Naive thymus-derived CD8-positive, alpha-beta T cell (primary cell): ENCODE data around the gene ZBTB43. TPM values are rescaled to one million over a fixed set of nuclear protein-coding genes. Genes with fewer than 3 reads are reported as not detected.

Experiments
- ATAC-seq, 2 donors: fragments of 150-1000 bp; cut with Tn5 transposase in 1 of 2; sonication (Bioruptor Pico), chemical (Tn5 transposase) in 1 of 2; 1 replicate in 1 of 2; 2 replicates in 1 of 2; pipeline ENCODE4 v1.10.0; 2021; ENCODE audit warnings: mild to moderate bottlenecking in 2 of 2, moderate library complexity in 2 of 2
- POLR2A ChIA-PET: fragments of 350-600 bp; sonication (Branson Sonifier 250); formaldehyde crosslinking; loops from one replicate; lab custom pipeline; 2021; ENCODE audit warnings: antibody characterized with exemption; lab: Charles Lee
- DNase-seq, 10 donors: peaks; one replicate each; pipeline versions ENCODE4 v3.0.0 to v3.0.0-alpha.2; 2020 to 2022
- H3K27ac Mint-ChIP-seq, 10 donors: one replicate each; pipeline ENCODE4 v1.8.0; 2020 to 2022; ENCODE audit warnings: mild to moderate bottlenecking in 10 of 10, mixed read lengths in 10 of 10, moderate library complexity in 4 of 10, inconsistent platforms in 1 of 10
- H3K27me3 Mint-ChIP-seq, 5 donors: one replicate each; pipeline ENCODE4 v1.8.0; 2021 to 2022; ENCODE audit warnings: mixed read lengths in 5 of 5
- H3K36me3 Mint-ChIP-seq, 3 donors: one replicate each; pipeline ENCODE4 v1.8.0; 2020 to 2022; ENCODE audit warnings: mixed read lengths in 3 of 3, mild to moderate bottlenecking in 2 of 3, inconsistent platforms in 1 of 3
- H3K4me1 Mint-ChIP-seq, 4 donors: one replicate each; pipeline ENCODE4 v1.8.0; 2021 to 2022; ENCODE audit warnings: mixed read lengths in 4 of 4
- H3K4me3 Mint-ChIP-seq, 10 donors: one replicate each; pipeline ENCODE4 v1.8.0; 2020 to 2022; ENCODE audit warnings: mild to moderate bottlenecking in 10 of 10, mixed read lengths in 10 of 10, moderate library complexity in 6 of 10, inconsistent platforms in 1 of 10
- H3K9me3 Mint-ChIP-seq, 9 donors: one replicate each; pipeline ENCODE4 v1.8.0; 2020 to 2022; ENCODE audit warnings: mixed read lengths in 9 of 9, mild to moderate bottlenecking in 3 of 9, inconsistent platforms in 1 of 9, moderate library complexity in 1 of 9
- polyA plus RNA-seq, 3 donors: library from polyadenylated mRNA; unstranded; fragments of 300-500 nt; fragmentation: Illumina TruSeq; gene quantifications; one replicate each; pipeline ENCODE4 v1.2.3, GENCODE V29; 2021
- total RNA-seq, 8 experiments: library from RNA in 2 of 8; stranded (reverse) in 2 of 8; gene quantifications; one replicate each; pipeline ENCODE4 v1.2.3 and lab custom pipeline; 2021 to 2026

Gene ZBTB43
- total and polyA plus RNA-seq, 5 experiments from 2014 or later = 6.9 to 29.3 (median 14.9) TPM

DNA sequence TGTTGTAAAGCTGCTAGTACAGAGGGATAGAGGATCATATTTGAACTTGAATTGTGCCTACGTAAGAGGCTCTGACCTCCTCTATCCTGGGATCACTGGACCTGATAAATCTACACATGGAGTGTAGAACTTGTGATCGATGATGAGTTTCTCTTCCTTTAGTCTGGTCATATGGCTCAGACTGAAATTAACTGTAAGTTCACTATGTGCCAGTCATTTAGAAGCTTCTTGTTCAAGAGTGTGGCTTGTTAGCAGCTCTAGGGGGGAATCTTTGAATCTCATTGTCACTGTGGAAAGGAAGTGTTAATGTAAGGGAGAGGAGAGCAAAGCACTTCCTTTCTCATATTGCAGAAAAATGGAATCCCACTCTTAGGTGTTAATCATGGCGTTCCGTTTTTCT, 67.7 kb downstream of the ZBTB43 start:
- H3K27me3 Mint-ChIP-seq = no peaks in the 10 kb centered on the region
- peaks cover 28 to 61% (median 60%) of the 10 kb centered on the region in 4 donors for H3K4me1 Mint-ChIP-seq
- H3K9me3 Mint-ChIP-seq = no peaks in the 10 kb centered on the region
- ATAC-seq (no peak), DNase-seq (no peak)
- H3K27ac Mint-ChIP-seq = peak overlapping the region in 6 of 10 donors; percentile 3 to 66 (median 21)
- peaks cover 0 to 10% (median 0%) of the 10 kb centered on the region in 3 donors for H3K36me3 Mint-ChIP-seq
- POLR2A ChIA-PET = interaction anchor here (1.4 kb wide), 1 partner anchor 10 kb away, joined by 4 read pairs; no protein-coding TSS in a partner anchor
- no peak overlapping the region for H3K4me3 Mint-ChIP-seq

DNA sequence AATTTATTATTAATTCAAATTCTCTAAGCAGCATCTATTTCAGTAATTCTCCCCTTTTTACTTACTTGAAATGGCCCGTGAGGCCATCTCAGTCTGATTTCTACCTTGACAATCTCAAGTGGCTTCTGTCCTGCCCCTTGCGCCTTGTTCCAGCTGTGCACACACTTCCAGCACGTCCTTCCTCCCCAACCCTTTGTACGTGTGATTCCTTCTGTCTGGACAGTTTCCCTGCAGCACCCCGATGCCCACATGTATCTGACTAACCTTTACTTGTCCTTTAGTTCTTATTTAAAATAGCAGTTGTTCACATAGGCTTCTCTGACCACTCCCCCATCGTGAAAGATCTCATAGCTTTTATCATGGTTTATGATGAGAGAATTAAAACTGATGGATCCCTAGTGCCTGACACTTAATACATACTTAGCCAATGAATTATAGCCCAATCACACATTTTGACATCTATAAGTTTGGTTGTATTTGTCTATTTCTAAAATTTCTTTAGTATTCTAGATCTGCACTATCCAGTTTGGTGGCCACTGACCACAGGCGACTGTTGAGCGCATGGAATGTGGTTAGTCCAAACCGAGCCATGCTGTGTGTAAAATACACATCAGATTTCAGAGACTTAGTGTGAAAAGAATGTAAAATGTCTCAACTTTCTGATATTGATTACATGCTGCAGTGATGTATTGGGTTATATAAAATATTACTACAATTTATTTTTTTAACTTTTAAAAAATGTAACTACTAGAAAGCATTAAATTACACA, 69.9 kb downstream of the ZBTB43 start:
- POLR2A ChIA-PET = no interaction called here
- H3K4me1 Mint-ChIP-seq = peaks cover 21 to 54% (median 46%) of the 10 kb centered on the region in 4 donors
- H3K4me3 Mint-ChIP-seq = no peak overlapping the region
- peak overlapping the region in 2 of 10 donors; percentile 4 to 53 for H3K27ac Mint-ChIP-seq
- DNase-seq = no peak
- H3K9me3 Mint-ChIP-seq = no peaks in the 10 kb centered on the region
- no peaks in the 10 kb centered on the region for H3K27me3 Mint-ChIP-seq
- ATAC-seq = no peak
- H3K36me3 Mint-ChIP-seq = peaks cover 0 to 9% (median 7%) of the 10 kb centered on the region in 3 donors

DNA sequence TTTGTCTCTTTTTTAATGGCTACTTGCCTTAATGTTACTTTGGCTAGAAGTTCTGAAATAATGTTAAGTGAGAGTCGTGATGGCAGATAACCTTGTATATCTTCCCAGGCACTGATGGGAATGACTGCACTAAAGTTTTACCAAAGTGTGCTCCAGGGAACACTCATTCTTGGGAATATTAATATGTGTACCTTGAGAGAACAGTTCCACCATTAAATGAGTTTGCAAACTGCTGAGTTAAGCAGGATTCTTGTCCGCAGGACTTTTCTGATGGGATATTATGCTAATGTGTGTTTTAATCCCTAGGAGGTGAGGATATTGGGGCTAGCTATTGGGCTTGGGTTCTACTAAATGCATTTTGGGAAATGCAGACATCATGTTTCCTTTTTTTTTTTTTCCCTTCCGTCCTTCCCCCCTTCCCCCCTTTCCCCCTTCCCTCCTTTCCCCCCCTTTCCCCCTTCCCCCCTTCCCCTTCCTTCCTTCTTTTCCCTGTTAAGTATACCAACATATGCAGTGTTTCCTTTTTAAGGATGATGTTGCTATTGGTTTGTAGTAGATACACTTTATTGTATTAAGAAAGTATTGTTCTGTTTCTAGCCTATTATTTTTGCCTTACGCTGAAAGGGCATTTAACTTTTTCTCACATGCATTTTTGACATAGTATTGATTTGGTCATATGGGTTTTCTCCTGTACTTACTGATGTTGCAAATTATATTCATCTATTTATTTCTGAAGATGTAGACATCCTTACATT, 71.1 kb downstream of the ZBTB43 start:
- Mint-ChIP-seq H3K36me3 (peaks cover 0 to 21% (median 14%) of the 10 kb centered on the region in 3 donors), H3K27ac (peak overlapping the region in 5 of 10 donors; percentile 5 to 83 (median 52)), H3K4me3 (no peak overlapping the region), H3K9me3 (no peaks in the 10 kb centered on the region), H3K27me3 (no peaks in the 10 kb centered on the region), H3K4me1 (peaks cover 21 to 49% (median 44%) of the 10 kb centered on the region in 4 donors)
- POLR2A ChIA-PET = no interaction called here
- DNase-seq (no peak), ATAC-seq (no peak)

DNA sequence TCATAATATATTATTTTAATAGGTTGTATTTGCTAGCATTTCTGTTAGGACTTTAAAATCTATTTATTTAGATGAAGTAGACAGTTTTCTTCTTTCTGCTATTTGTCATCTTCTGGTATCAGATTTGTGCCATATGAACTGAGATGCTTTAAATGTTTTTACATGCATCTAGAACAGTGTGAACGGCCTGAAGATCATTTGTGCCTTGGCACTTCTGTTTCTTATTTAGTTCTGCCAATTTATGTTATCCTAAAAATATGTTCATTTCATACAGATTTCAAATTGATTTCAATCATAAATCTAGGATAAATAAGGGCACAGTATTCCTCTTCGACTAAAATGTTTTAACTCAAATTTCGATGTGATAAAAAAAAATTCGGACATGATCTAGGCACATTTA, 71.7 kb downstream of the ZBTB43 start:
- Mint-ChIP-seq H3K4me1 (peaks cover 19 to 49% (median 44%) of the 10 kb centered on the region in 4 donors), H3K27me3 (no peaks in the 10 kb centered on the region), H3K36me3 (peaks cover 0 to 23% (median 14%) of the 10 kb centered on the region in 3 donors), H3K9me3 (no peaks in the 10 kb centered on the region), H3K27ac (peak overlapping the region in 5 of 10 donors; percentile 0 to 83 (median 42)), H3K4me3 (no peak overlapping the region)
- ATAC-seq (no peak), DNase-seq (no peak)
- POLR2A ChIA-PET = no interaction called here

DNA sequence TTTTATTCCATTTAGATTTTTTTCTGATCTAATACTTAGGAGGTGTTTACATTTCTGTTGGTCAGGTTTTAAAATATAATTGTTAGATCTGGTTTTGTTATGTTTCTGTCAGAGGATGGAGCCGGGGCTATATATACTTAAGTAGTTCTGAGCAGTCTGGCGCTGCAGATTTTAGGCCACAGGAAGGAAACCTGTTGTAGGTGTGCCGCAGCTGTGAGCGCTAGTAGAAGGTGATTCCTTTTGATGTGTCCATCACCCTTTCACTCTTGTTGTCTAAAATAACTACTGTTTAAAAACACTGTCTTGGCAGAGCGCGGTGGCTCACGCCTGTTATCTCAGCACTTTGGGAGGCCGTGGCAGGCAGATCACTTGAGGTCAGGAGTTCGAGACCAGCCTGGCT, 72.6 kb downstream of the ZBTB43 start:
- peaks cover 18 to 46% (median 41%) of the 10 kb centered on the region in 4 donors for H3K4me1 Mint-ChIP-seq
- POLR2A ChIA-PET = no interaction called here
- peak overlapping the region; percentile 42 to 90 (median 70) for H3K27ac Mint-ChIP-seq
- H3K9me3 Mint-ChIP-seq = no peaks in the 10 kb centered on the region
- H3K27me3 Mint-ChIP-seq = no peaks in the 10 kb centered on the region
- DNase-seq (peak in 1 of 10 donors; percentile 8), ATAC-seq (peak; percentile 42 to 73)
- peak overlapping the region in 7 of 10 donors; percentile 15 to 67 (median 42) for H3K4me3 Mint-ChIP-seq
- H3K36me3 Mint-ChIP-seq = peaks cover 0 to 31% (median 22%) of the 10 kb centered on the region in 3 donors

DNA sequence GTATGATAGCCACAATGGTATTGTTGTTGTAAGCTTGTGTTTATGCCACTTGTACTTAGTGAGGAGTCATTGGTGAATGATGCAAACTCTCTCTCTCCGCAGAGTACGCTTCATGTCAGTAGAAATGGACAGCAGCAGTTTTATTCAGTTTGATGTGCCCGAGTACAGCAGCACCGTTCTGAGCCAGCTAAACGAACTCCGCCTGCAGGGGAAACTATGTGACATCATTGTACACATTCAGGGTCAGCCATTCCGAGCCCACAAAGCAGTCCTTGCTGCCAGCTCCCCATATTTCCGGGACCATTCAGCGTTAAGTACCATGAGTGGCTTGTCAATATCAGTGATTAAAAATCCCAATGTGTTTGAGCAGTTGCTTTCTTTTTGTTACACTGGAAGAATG, 74.4 kb downstream of the ZBTB43 start:
- Mint-ChIP-seq H3K9me3 (no peaks in the 10 kb centered on the region), H3K27me3 (no peaks in the 10 kb centered on the region), H3K27ac (peak overlapping the region in 1 of 10 donors; percentile 11), H3K4me3 (no peak overlapping the region), H3K36me3 (peaks cover 0 to 45% (median 25%) of the 10 kb centered on the region in 3 donors), H3K4me1 (peaks cover 12 to 36% (median 33%) of the 10 kb centered on the region in 4 donors)
- POLR2A ChIA-PET = no interaction called here
- ATAC-seq (no peak), DNase-seq (no peak)

DNA sequence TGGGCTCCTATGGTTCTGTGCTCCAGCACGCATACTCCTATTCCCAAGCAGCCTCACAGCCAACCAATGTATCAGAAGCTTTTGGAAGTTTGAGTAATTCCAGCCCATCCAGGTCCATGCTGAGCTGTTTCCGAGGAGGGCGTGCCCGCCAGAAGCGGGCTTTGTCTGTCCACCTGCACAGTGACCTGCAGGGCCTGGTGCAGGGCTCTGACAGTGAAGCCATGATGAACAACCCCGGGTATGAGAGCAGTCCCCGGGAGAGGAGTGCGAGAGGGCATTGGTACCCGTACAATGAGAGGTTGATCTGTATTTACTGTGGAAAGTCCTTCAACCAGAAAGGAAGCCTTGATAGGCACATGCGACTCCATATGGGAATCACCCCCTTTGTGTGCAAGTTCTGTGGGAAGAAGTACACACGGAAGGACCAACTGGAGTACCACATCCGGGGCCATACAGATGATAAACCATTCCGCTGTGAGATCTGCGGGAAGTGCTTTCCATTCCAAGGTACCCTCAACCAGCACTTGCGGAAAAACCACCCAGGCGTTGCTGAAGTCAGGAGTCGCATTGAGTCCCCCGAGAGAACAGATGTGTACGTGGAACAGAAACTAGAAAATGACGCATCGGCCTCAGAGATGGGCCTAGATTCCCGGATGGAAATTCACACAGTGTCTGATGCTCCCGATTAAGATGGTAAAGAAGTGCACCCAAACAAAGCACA, 75.5 kb downstream of the ZBTB43 start:
- no peak for DNase-seq
- H3K36me3 Mint-ChIP-seq = peaks cover 0 to 45% (median 25%) of the 10 kb centered on the region in 3 donors
- H3K27ac Mint-ChIP-seq = no peak overlapping the region
- no peak overlapping the region for H3K4me3 Mint-ChIP-seq
- H3K27me3 Mint-ChIP-seq = no peaks in the 10 kb centered on the region
- H3K4me1 Mint-ChIP-seq = peaks cover 9 to 32% (median 25%) of the 10 kb centered on the region in 4 donors
- H3K9me3 Mint-ChIP-seq = no peaks in the 10 kb centered on the region
- POLR2A ChIA-PET = no interaction called here
- ATAC-seq = no peak

DNA sequence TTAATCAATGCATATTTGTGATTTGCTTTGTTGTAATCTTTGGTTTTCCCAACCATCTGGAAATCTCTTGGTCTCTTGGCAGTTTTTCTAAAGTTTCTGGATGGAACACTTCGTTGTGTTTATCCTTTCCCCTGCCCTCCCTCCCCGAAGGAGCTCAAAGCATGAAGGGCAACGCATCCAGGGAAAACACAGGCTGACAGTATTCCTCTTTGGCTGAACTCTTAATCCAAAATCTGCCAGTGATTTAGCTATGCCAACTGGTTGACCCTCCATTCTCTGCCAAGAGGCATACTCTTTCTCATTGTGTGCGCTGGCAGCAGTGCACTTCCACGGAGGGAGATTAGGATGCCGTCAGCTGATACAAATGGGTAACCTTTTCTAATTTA, 76.1 kb downstream of the ZBTB43 start:
- no peaks in the 10 kb centered on the region for H3K27me3 Mint-ChIP-seq
- POLR2A ChIA-PET = no interaction called here
- no peaks in the 10 kb centered on the region for H3K9me3 Mint-ChIP-seq
- H3K4me3 Mint-ChIP-seq = no peak overlapping the region
- H3K4me1 Mint-ChIP-seq = peaks cover 9 to 27% (median 21%) of the 10 kb centered on the region in 4 donors
- peaks cover 0 to 45% (median 25%) of the 10 kb centered on the region in 3 donors for H3K36me3 Mint-ChIP-seq
- no peak for ATAC-seq
- no peak overlapping the region for H3K27ac Mint-ChIP-seq
- no peak for DNase-seq

DNA sequence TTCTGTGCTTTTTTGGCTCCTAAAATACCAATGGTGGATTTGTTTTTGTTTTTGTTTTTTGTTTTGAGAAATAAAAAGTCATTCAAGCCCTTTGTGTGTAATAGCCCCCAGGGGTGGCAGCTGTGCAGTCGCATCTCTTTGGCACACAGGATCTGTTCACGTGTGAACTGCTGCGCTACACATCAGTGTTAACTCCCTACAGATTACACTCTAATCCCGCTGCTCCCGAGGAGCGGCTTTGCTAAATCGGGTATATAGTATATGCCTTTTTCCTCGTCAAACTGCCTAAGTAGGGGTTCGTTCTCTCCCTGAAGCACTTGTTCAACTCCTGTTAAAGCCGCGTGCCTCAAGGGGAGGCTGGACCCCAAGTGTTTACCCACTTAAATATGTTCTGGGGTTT, 77.9 kb downstream of the ZBTB43 start:
- Mint-ChIP-seq H3K27ac (no peak overlapping the region), H3K4me3 (no peak overlapping the region), H3K27me3 (no peaks in the 10 kb centered on the region), H3K36me3 (peaks cover 0 to 49% (median 25%) of the 10 kb centered on the region in 3 donors), H3K9me3 (no peaks in the 10 kb centered on the region), H3K4me1 (peaks cover 2 to 11% (median 4%) of the 10 kb centered on the region in 4 donors)
- no peak for DNase-seq
- POLR2A ChIA-PET = no interaction called here
- no peak for ATAC-seq

DNA sequence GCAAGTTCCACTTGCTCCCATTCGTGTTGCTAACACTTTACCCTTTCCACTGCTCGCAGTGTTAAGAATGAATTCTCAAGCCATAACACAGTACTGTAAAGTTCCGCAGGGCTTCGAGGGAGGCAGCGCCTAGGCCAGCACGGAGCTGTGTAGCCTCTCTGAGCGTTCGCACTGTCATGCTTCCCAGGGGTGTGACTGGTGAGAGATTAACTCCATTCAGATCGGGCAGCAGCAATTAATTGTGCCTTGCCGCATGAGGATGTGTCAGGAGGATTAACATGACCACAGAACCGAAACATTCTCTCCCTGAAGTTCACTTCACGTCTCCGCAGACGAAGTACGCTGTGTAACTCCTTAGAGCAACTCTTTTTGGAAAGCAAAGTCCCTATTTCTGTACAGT, 78.8 kb downstream of the ZBTB43 start:
- Mint-ChIP-seq H3K27me3 (no peaks in the 10 kb centered on the region), H3K4me3 (no peak overlapping the region), H3K9me3 (no peaks in the 10 kb centered on the region), H3K36me3 (peaks cover 0 to 49% (median 25%) of the 10 kb centered on the region in 3 donors), H3K27ac (no peak overlapping the region), H3K4me1 (peaks cover 0 to 8% (median 2%) of the 10 kb centered on the region in 4 donors)
- no peak for DNase-seq
- POLR2A ChIA-PET = no interaction called here
- ATAC-seq = no peak

DNA sequence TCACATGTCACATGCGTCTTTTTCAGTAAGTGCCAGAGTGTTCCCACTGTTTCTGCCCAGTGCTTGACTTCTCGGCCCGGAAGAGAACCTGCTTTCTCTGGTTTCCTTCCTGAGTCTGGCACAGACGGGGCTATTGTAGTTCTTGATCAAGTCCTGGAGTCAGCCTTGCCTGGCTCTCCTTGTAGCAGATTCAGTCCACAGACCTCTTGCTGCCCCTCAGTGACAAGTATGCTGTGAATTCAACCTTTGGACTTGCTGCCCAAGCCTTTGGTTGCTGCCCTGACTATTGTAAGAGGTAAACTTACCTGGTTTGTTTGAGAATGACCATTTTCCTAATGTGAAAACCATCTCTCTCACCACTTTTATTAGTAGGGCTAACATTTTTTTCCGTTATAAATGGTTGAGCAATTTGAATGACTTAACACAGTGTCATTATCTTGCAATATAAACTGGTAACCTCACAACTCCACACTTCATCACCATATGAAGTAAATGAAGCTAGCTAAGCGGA, 80.3 kb downstream of the ZBTB43 start:
- no peak overlapping the region for H3K27ac Mint-ChIP-seq
- H3K27me3 Mint-ChIP-seq = no peaks in the 10 kb centered on the region
- no peak for ATAC-seq
- H3K9me3 Mint-ChIP-seq = no peaks in the 10 kb centered on the region
- H3K4me3 Mint-ChIP-seq = no peak overlapping the region
- POLR2A ChIA-PET = no interaction called here
- DNase-seq = no peak
- peaks cover 0 to 35% (median 17%) of the 10 kb centered on the region in 3 donors for H3K36me3 Mint-ChIP-seq
- peaks cover 0 to 2% (median 0%) of the 10 kb centered on the region in 4 donors for H3K4me1 Mint-ChIP-seq
